Inflammatory macrophage treated with lipopolysaccharide for 4 hours (primary cell): ENCODE data around the gene MAPKAPK3.
"Not testable (repeated sequence)": the region's sequence is repeated elsewhere in the genome, so short reads cannot be mapped to it uniquely, and the experiment has no call there.

Experiments used
- DNase-seq: peaks from one replicate; pipeline ENCODE4 v3.0.0-alpha.2; 2020

Gene MAPKAPK3

GRCh38 chr3:50657816-50658215, 40.9 kb downstream of the MAPKAPK3 start:
- no peak for DNase-seq

- no peak for DNase-seq
Measured at GRCh38 chr3:50658416-50658815, 41.5 kb downstream of the MAPKAPK3 start.

GRCh38 chr3:50658831-50659230, 41.9 kb downstream of the MAPKAPK3 start:
- DNase-seq, result no peak

GRCh38 chr3:50660386-50660785, 43.4 kb downstream of the MAPKAPK3 start:
- DNase-seq, result no peak

GRCh38 chr3:50661321-50661837, 44.4 kb downstream of the MAPKAPK3 start:
- no peak for DNase-seq

GRCh38 chr3:50662408-50662807, 45.5 kb downstream of the MAPKAPK3 start:
- DNase-seq, result no peak

GRCh38 chr3:50665081-50665840, 48.3 kb downstream of the MAPKAPK3 start:
- peak; percentile 84 for DNase-seq

- DNase-seq, result not testable (repeated sequence)
Measured at GRCh38 chr3:50665841-50666115, 48.8 kb downstream of the MAPKAPK3 start.

GRCh38 chr3:50666837-50667236, 49.9 kb downstream of the MAPKAPK3 start:
- peak; percentile 47 for DNase-seq

GRCh38 chr3:50671331-50671730, 54.4 kb downstream of the MAPKAPK3 start:
- DNase-seq, result no peak

- no peak for DNase-seq
Measured at GRCh38 chr3:50672656-50673055, 55.7 kb downstream of the MAPKAPK3 start.

GRCh38 chr3:50673931-50674330, 57.0 kb downstream of the MAPKAPK3 start:
- DNase-seq, result peak; percentile 73

- DNase-seq, result peak; percentile 72
Measured at GRCh38 chr3:50674349-50675178, 57.6 kb downstream of the MAPKAPK3 start, which contains the start of gene DOCK3. Gene DOCK3 (plus strand): TSS chr3:50674927. CDS start chr3:50675264, 337 bp downstream.

GRCh38 chr3:50675179-50676030, 58.5 kb downstream of the MAPKAPK3 start:
- DNase-seq, result peak; percentile 30

GRCh38 chr3:50676031-50676705, 59.2 kb downstream of the MAPKAPK3 start:
- DNase-seq, result no peak

- no peak for DNase-seq
Measured at GRCh38 chr3:50687127-50687751, 70.3 kb downstream of the MAPKAPK3 start.

- DNase-seq, result no peak
Measured at GRCh38 chr3:50687916-50688315, 71.0 kb downstream of the MAPKAPK3 start.

GRCh38 chr3:50688602-50689001, 71.7 kb downstream of the MAPKAPK3 start:
- not testable (repeated sequence) for DNase-seq

- no peak for DNase-seq
Measured at GRCh38 chr3:50689558-50689957, 72.6 kb downstream of the MAPKAPK3 start.

GRCh38 chr3:50695031-50695430, 78.1 kb downstream of the MAPKAPK3 start:
- DNase-seq, result no peak

GRCh38 chr3:50696276-50696675, 79.3 kb downstream of the MAPKAPK3 start:
- DNase-seq, result no peak

- no peak for DNase-seq
Measured at GRCh38 chr3:50698269-50698668, 81.3 kb downstream of the MAPKAPK3 start.
